Large intestine (tissue), 12 donors: Measurements from ENCODE around the gene PRDM11. TPM values are rescaled to one million over a fixed set of nuclear protein-coding genes. Genes with fewer than 3 reads are reported as not detected.

Source experiments
- DNase-seq, 2 donors: peaks; one replicate each; pipeline versions ENCODE4 v3.0.0 to v3.0.0-alpha.2; 2013
- H3K27ac ChIP-seq: one replicate; pipeline ENCODE4 v1.5.1; 2013; ENCODE audit warnings: low read length
- H3K27me3 ChIP-seq: 2 replicates; pipeline ENCODE4 v1.6.1; 2013; ENCODE audit warnings: low read length; ENCODE audit not compliant: control insufficient read depth, insufficient read depth
- H3K36me3 ChIP-seq: 2 replicates; pipeline ENCODE4 v1.6.1; 2013; ENCODE audit warnings: low read length; ENCODE audit not compliant: control insufficient read depth, insufficient read depth
- H3K4me1 ChIP-seq: one replicate; pipeline ENCODE4 v1.6.1; 2013; ENCODE audit warnings: low read length; ENCODE audit not compliant: control insufficient read depth, insufficient read depth
- H3K4me3 ChIP-seq: one replicate; pipeline ENCODE4 v1.5.1; 2013; ENCODE audit warnings: low read length
- H3K9me3 ChIP-seq: one replicate; pipeline ENCODE4 v1.6.1; 2013; ENCODE audit warnings: mild to moderate bottlenecking, low read depth, low read length, moderate library complexity; ENCODE audit not compliant: control insufficient read depth
- WGBS: methylation state at CpG from one replicate; pipeline ENCODE4 v1.1.5; 2013; ENCODE audit warnings: low lambda C conversion rate; ENCODE audit not compliant: insufficient coverage; 5-methylcytosine and 5-hydroxymethylcytosine counted together
- long read RNA-seq, 11 donors: transcript quantifications; one replicate each; lab custom pipeline, GENCODE V29; 2026
- polyA plus RNA-seq: library from polyadenylated mRNA; unstranded; fragments of 120-200 nt; gene quantifications from one replicate; pipeline ENCODE4 v1.2.1, GENCODE V29; 2013

Gene PRDM11
- polyA plus RNA-seq: 23.4 TPM
- long read RNA-seq, donor 1, partial matches to known transcripts: 0 of 1 reads
- long read RNA-seq, donor 1, other reads (novel, unspliced or antisense): 0 of 1 reads
- long read RNA-seq, donor 2: 0 reads
- long read RNA-seq, donor 3: 0 reads
- long read RNA-seq, donor 4: 0 reads
- long read RNA-seq, donor 5: 0 reads
- long read RNA-seq, donor 6, partial matches to known transcripts: 6 of 6 reads
- long read RNA-seq, donor 6, other reads (novel, unspliced or antisense): 0 of 6 reads
- long read RNA-seq, donor 7: 0 reads
- long read RNA-seq, donor 8: 0 reads
- long read RNA-seq, donor 9: 0 reads
- long read RNA-seq, donor 10: 0 reads
- long read RNA-seq, donor 11: 0 reads

- 0% methylated on average over 4 of the region's 93 CpGs for WGBS
- peaks cover 14% of the 10 kb centered on the region for H3K4me1 ChIP-seq
- peak within 1 kb of the TSS; percentile 95 for H3K27ac ChIP-seq
- no peaks in the 10 kb centered on the region for H3K9me3 ChIP-seq
- H3K36me3 ChIP-seq: no peaks in the 10 kb centered on the region
- peak within 1 kb of the TSS; percentile 84 for H3K4me3 ChIP-seq
- peak; percentile 50 to 73 for DNase-seq
- H3K27me3 ChIP-seq: peaks cover 5% of the 10 kb centered on the region
These were observed at the start of gene PRDM11 for GRCh38 chr11:45146072-45147016. Gene PRDM11 (plus strand): TSS chr11:45146639. CDS start chr11:45181767, 35,128 bp downstream.

- Histone ChIP-seq H3K27me3 (peaks cover 6% of the 10 kb centered on the region), H3K4me3 (no peak overlapping the region), H3K27ac (no peak overlapping the region), H3K9me3 (no peaks in the 10 kb centered on the region), H3K4me1 (peaks cover 5% of the 10 kb centered on the region), H3K36me3 (no peaks in the 10 kb centered on the region)
- no CpG with 5 or more reads among the region's 10 CpGs for WGBS
- DNase-seq: peak in 1 of 2 donors; percentile 60
These were observed 48.5 kb upstream of the PRDM11 start for GRCh38 chr11:45097721-45098493.

GRCh38 chr11:45098929-45099328 lies 47.5 kb upstream of the PRDM11 start:
- WGBS: no CpG with 5 or more reads among the region's 6 CpGs
- no peak overlapping the region for H3K27ac ChIP-seq
- H3K9me3 ChIP-seq: no peaks in the 10 kb centered on the region
- no peaks in the 10 kb centered on the region for H3K36me3 ChIP-seq
- no peak overlapping the region for H3K4me3 ChIP-seq
- peaks cover 7% of the 10 kb centered on the region for H3K4me1 ChIP-seq
- H3K27me3 ChIP-seq: peaks cover 6% of the 10 kb centered on the region
- DNase-seq: no peak

GRCh38 chr11:45100339-45100738 lies 46.1 kb upstream of the PRDM11 start:
- H3K4me1 ChIP-seq: peaks cover 10% of the 10 kb centered on the region
- no CpG with 5 or more reads among the region's 2 CpGs for WGBS
- no peak overlapping the region for H3K27ac ChIP-seq
- DNase-seq: no peak
- no peaks in the 10 kb centered on the region for H3K9me3 ChIP-seq
- H3K27me3 ChIP-seq: peaks cover under 1% of the 10 kb centered on the region
- H3K36me3 ChIP-seq: no peaks in the 10 kb centered on the region
- no peak overlapping the region for H3K4me3 ChIP-seq

DNA sequence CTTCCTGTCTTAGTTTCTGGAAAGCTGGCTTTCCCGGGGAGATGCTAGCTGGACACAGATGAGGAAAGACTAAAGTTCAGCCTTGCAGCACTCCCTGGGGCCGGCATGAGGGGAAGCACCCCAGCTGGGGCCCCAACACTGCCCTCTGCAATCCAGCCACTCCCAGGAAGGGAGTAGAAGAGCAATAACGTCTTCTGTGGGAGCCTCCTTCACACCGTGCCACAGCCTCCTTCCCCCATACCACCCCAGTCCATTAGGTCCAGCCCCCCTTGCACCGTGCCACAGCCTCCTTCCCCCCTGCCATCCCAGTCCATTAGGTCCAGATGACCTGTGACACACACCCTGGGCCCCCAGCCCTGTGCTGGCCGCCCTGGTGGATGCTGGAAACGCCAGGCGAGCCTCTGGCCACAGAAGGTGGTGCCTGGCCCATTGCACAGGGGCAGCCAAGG lies 44.1 kb upstream of the PRDM11 start:
- no peaks in the 10 kb centered on the region for H3K27me3 ChIP-seq
- peaks cover 29% of the 10 kb centered on the region for H3K4me1 ChIP-seq
- no peaks in the 10 kb centered on the region for H3K9me3 ChIP-seq
- no peak overlapping the region for H3K4me3 ChIP-seq
- peak overlapping the region; percentile 89 for H3K27ac ChIP-seq
- H3K36me3 ChIP-seq: no peaks in the 10 kb centered on the region
- peak; percentile 86 to 95 for DNase-seq
- WGBS: no CpG with 5 or more reads among the region's 8 CpGs

DNA sequence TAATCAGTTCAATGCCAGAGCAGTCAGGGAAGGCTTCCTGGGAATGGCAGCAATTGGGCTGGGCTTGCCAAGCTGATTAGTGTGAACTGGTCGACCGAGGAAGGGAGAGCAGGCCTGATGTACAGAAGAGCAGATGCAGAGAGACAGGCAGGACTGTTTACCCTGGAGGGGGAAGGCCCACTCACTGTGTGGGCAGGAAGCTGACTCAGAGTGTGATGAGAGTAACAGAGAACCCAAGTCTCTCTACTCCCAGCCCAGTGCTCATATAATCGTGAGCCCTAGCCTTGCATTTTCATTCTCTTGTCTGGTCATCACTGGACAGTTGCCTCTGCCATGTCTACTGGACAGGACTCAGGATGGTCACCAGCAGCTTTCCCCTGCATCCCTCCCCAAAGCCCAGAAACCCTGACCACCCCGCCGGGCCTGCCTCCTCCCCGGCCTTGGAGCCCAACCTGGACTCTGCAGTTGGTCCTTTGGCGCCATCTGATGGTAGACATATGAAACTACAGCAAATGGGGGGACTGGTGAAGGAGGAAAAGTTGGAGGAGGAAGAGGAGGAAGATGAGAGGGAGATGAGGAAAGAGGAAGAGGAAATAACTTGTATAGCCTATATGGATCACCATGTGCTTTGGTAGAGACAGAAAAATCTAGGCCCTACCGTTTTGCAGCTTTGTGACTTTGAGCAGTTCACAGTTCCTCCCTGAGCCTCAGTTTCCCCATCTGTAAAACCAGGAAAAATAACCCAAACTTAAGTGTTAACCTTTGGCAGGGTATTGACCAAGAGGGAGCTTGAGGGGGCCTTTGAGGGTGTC lies 43.4 kb upstream of the PRDM11 start:
- H3K4me1 ChIP-seq: peaks cover 35% of the 10 kb centered on the region
- H3K36me3 ChIP-seq: no peaks in the 10 kb centered on the region
- H3K4me3 ChIP-seq: no peak overlapping the region
- H3K27ac ChIP-seq: peak overlapping the region; percentile 89
- H3K27me3 ChIP-seq: no peaks in the 10 kb centered on the region
- no CpG with 5 or more reads among the region's 8 CpGs for WGBS
- H3K9me3 ChIP-seq: no peaks in the 10 kb centered on the region
- DNase-seq: peak in 1 of 2 donors; percentile 67

- no peak for DNase-seq
- WGBS: no CpG with 5 or more reads among the region's 6 CpGs
These were observed 42.2 kb upstream of the PRDM11 start for GRCh38 chr11:45104006-45104789.

GRCh38 chr11:45104790-45105084 lies 41.7 kb upstream of the PRDM11 start:
- no peak overlapping the region for H3K27ac ChIP-seq
- WGBS: no CpG with 5 or more reads among the region's 4 CpGs

More at GRCh38 chr11:45104006-45104789, 42.2 kb upstream of the PRDM11 start:
- H3K4me3 ChIP-seq: no peak overlapping the region
- H3K27ac ChIP-seq: no peak overlapping the region
- no peaks in the 10 kb centered on the region for H3K36me3 ChIP-seq
- no peaks in the 10 kb centered on the region for H3K9me3 ChIP-seq
- H3K27me3 ChIP-seq: no peaks in the 10 kb centered on the region
- H3K4me1 ChIP-seq: peaks cover 47% of the 10 kb centered on the region

More at GRCh38 chr11:45104790-45105084, 41.7 kb upstream of the PRDM11 start:
- H3K27me3 ChIP-seq: no peaks in the 10 kb centered on the region
- no peaks in the 10 kb centered on the region for H3K36me3 ChIP-seq
- H3K4me3 ChIP-seq: no peak overlapping the region
- no peak for DNase-seq
- peaks cover 47% of the 10 kb centered on the region for H3K4me1 ChIP-seq
- no peaks in the 10 kb centered on the region for H3K9me3 ChIP-seq
